Measurements from ENCODE around the gene TRIM67.

GRCh38 chr1:231236938-231237337, 75.1 kb downstream of the TRIM67 start:
- TF ChIP-seq CTCF (IDR thresholded peaks at IDR 0.05; ENCODE audit: low read length) (no peak), EZH2 (optimal IDR thresholded peaks at IDR 0.05; ENCODE audit: low read depth, low read length) (no peak)
